Measurements from ENCODE around the gene BCAP31.
"Not testable (repeated sequence)": the region's sequence is repeated elsewhere in the genome, so short reads cannot be mapped to it uniquely, and the experiment has no call there.

Gene BCAP31

GRCh38 chrX:153762626-153763173 is 38.5 kb upstream of the BCAP31 start:
- DNase-seq: no peak

DNA sequence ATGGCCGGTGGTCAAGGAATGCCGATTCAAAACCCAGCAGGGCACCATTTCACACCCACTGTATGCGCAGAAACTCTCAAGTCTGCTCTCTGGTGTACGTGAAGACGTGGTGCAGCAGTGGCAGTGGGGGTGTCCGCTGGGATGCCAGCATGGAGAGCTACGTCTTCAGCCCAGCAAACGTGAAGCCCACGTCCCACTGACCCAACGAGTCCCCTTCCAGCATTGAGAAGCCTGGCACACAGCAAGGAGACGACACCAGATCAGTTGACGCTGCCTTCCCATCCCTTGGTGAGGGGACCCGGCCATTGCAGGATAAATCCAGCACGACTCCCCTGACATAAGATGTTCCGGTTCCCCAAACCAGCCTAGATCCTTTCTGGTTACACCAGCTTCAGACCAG is 37.7 kb upstream of the BCAP31 start:
- DNase-seq: no peak

GRCh38 chrX:153755136-153755535 is 30.9 kb upstream of the BCAP31 start:
- DNase-seq: no peak

DNA sequence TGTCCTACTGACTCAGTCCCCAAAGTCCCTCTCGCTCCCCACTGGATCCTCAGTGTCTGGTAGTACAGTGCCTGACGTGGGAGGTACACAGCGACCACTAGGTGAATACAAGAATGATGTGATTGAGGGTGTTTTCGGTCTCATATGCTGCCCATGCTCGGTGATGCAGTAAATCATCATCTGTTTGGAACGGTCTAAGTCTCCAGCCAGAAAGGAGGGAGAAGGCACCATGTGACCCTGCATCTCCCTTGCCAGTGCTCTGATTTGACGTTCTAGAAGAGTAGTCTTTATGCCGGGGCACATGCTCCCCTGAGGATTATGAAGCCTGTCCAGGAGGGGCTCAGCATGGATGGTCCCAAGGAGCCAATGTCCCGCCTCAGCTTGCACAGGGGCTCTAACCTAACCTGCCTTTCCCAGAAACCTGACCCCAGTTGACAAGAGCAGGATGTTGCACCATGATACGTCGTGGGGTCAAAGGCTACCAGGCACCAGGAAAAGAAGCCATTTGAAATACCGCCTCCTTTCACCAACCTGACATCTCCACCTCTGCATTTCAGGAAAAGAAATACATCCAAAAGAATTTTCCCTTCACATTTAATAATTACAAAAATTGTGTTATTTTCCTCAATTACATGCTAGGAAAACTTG is 26.1 kb upstream of the BCAP31 start:
- DNase-seq: no peak

- not testable (repeated sequence) for DNase-seq
Observed at GRCh38 chrX:153749017-153749416, 24.8 kb upstream of the BCAP31 start.

DNA sequence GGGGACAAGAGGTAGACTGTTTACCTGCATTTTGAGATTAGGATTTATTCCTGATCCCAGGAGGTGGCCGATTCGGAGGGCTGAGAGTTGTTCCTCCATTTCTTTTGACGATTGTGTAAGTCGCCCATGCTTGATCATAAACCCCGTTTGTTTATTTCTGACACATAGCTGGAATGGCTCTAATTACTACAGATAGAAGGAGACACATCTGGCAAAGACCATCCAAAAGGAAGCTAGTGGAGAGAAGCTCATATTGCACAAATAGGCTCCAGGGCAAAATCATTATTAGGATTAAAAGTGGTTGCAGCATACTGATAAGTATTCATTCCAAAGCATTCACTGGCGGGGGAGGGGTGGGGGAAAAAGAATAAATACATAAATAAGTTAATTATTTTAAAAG is 22.8 kb upstream of the BCAP31 start:
- not testable (repeated sequence) for DNase-seq

DNA sequence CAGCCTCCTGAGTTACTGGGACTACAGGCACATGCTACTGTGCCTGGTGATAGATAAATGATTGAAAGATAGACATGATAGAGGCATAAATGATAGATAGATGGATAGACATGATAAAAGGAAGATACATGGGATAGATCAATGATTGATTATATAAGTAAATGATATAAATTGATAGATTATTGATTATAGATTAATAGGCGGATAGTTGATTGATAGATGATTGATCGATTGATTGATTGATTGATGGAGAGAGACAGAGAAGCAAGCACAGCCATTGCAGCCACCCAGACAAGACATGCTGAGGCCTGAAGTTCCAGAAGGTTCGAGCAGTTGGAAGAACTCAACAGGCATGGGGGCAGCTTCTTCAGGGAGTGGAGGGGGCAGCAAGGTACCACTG is 22.2 kb upstream of the BCAP31 start:
- no peak for DNase-seq

- not testable (repeated sequence) for DNase-seq
Observed at GRCh38 chrX:153745067-153745433, 20.9 kb upstream of the BCAP31 start.

DNA sequence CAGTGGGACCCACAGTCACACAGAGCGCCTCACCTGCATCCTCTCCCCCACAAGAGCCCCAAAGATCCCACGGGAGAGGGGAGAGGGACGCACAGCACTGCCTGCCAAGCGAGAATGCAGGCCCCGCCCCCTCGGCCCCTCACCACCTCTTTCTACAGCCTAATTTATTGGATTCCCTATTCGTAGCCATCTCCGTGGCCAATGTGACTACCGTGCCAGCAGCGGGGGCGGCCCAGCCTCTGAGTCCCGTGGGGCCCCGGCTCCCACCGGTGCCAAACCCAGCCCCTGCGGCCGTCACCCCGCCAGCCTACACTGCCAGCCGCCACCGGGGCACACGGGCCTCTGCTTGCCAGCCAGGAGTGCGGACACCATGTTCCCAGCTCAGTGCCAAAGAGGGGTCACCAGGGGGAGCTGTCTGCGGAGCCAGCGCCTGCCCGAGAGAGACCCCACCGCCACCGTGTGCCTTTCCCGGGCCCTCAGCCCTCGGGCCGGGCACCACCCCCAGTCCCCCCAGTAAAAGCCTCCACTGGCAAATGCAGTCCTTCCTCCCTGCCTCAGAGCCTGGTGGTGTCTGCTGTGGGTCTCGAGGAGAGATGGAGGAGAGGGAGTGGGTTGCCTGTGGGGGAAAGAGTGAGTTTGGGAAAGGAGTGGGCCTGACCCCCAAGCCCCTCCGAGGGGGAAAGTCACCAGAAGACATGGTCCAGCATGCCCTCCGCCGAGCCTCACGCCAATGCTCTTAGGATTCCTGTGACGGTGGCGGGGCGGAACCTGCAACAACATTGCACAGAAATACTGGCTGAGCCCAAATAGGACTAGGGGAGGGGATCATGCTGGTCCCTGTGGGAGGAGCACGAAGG is 20.3 kb upstream of the BCAP31 start:
- no peak for DNase-seq

DNA sequence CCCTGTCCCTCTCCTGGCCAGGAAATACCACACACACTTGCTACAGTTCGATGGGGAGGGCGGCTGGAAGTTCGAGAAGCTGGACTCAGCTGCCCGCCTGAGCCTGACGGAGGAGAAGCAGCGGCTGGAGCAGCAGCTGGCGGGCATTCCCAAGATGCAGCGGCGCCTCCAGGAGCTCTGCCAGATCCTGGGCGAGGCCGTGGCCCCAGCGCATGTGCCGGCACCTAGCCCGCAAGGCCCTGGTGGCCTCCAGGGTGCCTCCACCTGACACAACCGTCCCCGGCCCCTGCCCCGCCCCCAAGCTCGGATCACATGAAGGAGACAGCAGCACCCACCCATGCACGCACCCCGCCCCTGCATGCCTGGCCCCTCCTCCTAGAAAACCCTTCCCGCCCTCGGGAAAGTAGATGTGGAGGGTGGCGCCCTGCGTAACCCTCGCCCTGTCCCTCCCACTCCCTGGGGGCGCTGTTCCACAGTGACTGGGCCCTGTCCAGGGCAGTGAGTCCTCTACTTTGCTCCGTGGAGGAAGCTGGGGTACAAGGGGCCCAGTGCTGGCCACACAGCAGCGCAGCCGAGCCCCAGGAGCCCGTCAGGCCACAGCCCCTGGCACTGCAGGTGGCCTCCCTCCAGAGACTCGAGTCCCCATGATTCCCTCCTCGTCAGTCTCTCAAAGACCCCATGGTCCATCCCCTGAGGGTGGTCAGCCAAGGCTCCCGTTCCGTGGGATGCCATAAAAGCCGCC is 19.5 kb upstream of the BCAP31 start:
- not testable (repeated sequence) for DNase-seq

- DNase-seq: not testable (repeated sequence)
Observed at GRCh38 chrX:153742796-153743467, 18.7 kb upstream of the BCAP31 start.

DNA sequence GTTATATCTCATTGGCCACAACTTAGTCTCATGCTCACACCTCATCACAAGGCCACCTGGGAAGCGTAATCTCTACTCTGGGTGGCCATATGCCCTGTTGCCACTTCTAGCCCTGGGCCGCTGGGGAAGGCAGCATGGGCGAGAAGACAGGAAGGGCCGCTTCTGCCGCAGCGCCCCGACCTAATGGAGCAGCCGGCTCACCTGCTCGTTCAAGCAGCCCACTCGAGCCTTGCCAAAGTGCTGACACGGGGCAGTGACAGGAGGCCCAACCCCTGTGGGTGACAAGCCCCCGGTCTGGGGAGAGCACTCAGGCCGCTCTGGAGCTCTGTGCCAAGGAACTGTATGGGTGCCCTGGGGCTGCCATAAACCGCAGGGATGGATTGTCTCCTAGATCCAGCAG is 17.9 kb upstream of the BCAP31 start:
- DNase-seq: not testable (repeated sequence)

DNA sequence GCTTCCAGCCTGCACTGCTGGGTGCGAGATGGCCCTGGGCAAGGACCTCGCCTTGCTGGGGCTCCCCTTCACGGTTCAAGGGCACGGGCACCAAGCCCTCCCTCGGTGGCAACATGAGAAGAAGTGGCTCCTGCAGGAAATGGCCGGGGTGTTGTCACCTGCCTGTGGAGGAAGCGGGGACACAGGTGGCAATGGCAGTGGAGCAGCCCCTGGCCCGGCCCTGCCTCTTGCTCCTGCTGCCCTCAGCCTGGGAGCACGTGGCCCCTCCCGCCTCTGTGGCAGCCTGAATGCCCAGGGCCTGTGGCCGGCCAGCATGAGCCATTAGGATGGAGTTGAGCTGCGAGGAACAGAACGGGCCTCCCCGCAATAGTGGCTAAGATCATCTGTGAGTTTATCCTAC is 17.3 kb upstream of the BCAP31 start:
- DNase-seq: no peak

DNA sequence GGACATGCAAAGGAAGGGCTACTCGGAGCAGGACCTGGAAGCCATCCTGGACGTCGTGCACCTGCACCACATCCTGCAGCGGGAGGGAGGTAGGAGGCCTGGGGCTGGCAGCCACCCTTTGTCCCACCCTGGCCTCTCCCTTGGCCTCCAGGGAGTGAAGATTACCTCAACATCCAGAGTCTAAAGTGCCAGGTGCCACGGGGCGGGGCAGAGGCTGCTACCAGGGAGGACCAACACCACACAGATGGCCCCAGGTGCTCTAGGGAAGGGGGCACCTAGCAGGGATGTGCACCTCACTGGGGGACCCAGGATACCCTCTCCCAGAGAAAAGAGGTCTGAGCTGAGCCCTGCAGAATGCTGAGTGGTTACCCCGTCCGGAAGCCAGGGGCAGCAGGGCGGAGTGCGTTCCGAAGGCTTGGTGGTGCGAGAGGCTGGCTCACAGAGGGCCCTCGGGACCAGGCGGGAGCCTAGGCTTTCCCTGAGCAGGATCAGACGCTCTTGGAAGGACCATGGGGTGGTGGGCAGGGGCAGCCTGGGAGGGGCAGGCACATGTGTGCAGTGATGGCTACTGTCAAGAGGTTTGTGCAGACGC is 16.5 kb upstream of the BCAP31 start:
- DNase-seq: no peak

- no peak for DNase-seq
Observed at GRCh38 chrX:153739754-153740486, 15.7 kb upstream of the BCAP31 start.

GRCh38 chrX:153738056-153738605 is 13.9 kb upstream of the BCAP31 start:
- DNase-seq: no peak

- no peak for DNase-seq
Observed at GRCh38 chrX:153736871-153737441, 12.8 kb upstream of the BCAP31 start.

DNA sequence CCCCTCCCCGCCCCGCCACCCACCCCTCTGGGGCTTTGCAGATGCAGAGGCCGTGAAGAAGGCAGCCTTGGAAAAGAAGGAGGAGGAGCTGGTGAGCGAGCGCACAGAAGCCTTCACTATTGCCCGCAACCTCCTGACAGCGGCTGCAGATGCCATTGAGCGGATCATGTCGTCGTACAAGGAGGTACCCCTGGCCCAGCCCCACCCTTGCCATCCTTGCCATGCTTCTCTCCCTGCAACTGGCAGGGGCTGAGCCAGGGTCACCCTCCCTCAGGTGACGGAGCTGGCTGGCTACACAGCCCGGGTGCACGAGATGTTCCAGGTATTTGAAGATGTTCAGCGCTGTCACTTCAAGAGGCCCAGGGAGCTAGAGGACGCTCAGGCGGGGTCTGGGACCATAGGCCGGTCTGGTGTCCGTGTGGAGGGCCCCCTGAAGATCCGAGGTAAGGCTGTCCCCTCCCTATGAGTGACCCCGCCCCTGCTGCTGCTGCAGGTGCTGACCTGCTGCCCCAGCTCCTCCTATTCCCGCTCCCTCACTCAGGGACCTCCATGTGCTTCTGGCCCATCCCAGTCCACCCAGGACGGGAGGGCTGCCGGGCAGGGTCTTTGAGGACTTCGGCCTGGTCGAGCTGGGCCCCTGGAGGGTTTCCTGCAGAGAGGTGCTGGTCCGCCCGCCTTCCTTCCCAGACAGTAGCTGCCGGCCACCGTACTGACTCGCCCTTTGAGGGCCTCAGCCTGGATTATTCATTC is 12.1 kb upstream of the BCAP31 start:
- no peak for DNase-seq

GRCh38 chrX:153735274-153735673 is 11.1 kb upstream of the BCAP31 start:
- DNase-seq: no peak

DNA sequence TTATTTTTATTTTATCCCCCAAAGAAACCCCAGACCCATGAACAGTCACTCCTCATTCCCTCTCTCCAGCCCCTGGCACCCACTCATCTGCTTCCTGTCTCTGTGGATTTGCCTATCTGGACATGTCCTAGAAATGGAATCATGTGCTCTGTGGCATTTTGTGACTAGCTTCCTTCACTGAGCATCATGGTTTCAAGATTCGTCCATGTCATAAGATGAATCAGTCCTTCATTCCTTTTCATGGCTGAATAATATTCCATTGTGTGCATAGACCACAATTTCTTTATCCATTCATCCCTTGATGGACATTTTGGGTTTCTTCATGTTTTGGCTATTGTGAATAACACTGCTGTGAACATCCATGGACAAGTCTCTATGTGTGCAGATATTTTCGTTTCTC is 10.7 kb upstream of the BCAP31 start:
- DNase-seq: no peak

Measured in activated CD4-positive, CD25-positive, alpha-beta regulatory T cell (primary cell).